Measurements from ENCODE around the gene FOXK1. TPM values are rescaled to one million over a fixed set of nuclear protein-coding genes. Genes with fewer than 3 reads are reported as not detected.

The FOXK1 gene
- total and polyA plus RNA-seq, 2 donors (not counting 1 experiment from before 2014, with no cell fraction given), result 5.2 to 26.9 TPM

GRCh38 chr7:4787541-4787940, 105.4 kb downstream of the FOXK1 start:
- H3K4me3 ChIP-seq (replicated peaks in 1 of 4; ENCODE audit: control extremely low read depth in 1 of 4, insufficient read depth in 1 of 4, low read depth in 3 of 4, low read length in 4 of 4), result no peak overlapping the region
- H3K27me3 ChIP-seq (ENCODE audit: control insufficient read depth, insufficient read depth, low read length), result no peaks in the 10 kb centered on the region
- H3K27ac ChIP-seq (ENCODE audit: insufficient read depth, low read length), result no peak overlapping the region
- no peak overlapping the region for H3K9ac ChIP-seq (ENCODE audit: insufficient read depth, low read length)
- H2AFZ ChIP-seq (ENCODE audit: low read length), result no peak overlapping the region
- no peak for TF ChIP-seq EZH2 (IDR thresholded peaks at IDR 0.05; ENCODE audit: low read length, missing control alignments)
- TF ChIP-seq CTCF (conservative IDR thresholded peaks at IDR 0.05 in 1 of 2, IDR thresholded peaks at IDR 0.05 in 1 of 2; ENCODE audit: low read depth in 1 of 2, low read length in 2 of 2), result no peak
- no peak overlapping the region for H3K4me2 ChIP-seq (ENCODE audit: extremely low read depth, insufficient read depth, low read length)
- no peak for DNase-seq (ENCODE audit: low read depth in 2 of 2)
- no peaks in the 10 kb centered on the region for H3K79me2 ChIP-seq (ENCODE audit: control insufficient read depth, insufficient read depth, low read length)
- H3K4me1 ChIP-seq (ENCODE audit: control insufficient read depth, extremely low read depth, insufficient read depth, low read length), result peaks cover 2% of the 10 kb centered on the region
- H3K36me3 ChIP-seq (ENCODE audit: control insufficient read depth, insufficient read depth, low read length), result peaks cover 50% of the 10 kb centered on the region
- no peaks in the 10 kb centered on the region for H4K20me1 ChIP-seq (ENCODE audit: control insufficient read depth, extremely low read depth, insufficient read depth, low read length)
- no peaks in the 10 kb centered on the region for H3K9me3 ChIP-seq (ENCODE audit: control insufficient read depth, insufficient read depth, low read depth, low read length)

- no peaks in the 10 kb centered on the region for H4K20me1 ChIP-seq (ENCODE audit: control insufficient read depth, extremely low read depth, insufficient read depth, low read length)
- H3K4me1 ChIP-seq (ENCODE audit: control insufficient read depth, extremely low read depth, insufficient read depth, low read length), result peaks cover 2% of the 10 kb centered on the region
- H3K4me3 ChIP-seq (replicated peaks in 1 of 4; ENCODE audit: control extremely low read depth in 1 of 4, insufficient read depth in 1 of 4, low read depth in 3 of 4, low read length in 4 of 4), result no peak overlapping the region
- H3K36me3 ChIP-seq (ENCODE audit: control insufficient read depth, insufficient read depth, low read length), result peaks cover 52% of the 10 kb centered on the region
- H2AFZ ChIP-seq (ENCODE audit: low read length), result no peak overlapping the region
- no peak overlapping the region for H3K4me2 ChIP-seq (ENCODE audit: extremely low read depth, insufficient read depth, low read length)
- H3K9me3 ChIP-seq (ENCODE audit: control insufficient read depth, insufficient read depth, low read depth, low read length), result no peaks in the 10 kb centered on the region
- TF ChIP-seq CTCF (conservative IDR thresholded peaks at IDR 0.05 in 1 of 2, IDR thresholded peaks at IDR 0.05 in 1 of 2; ENCODE audit: low read depth in 1 of 2, low read length in 2 of 2), result no peak
- no peak for TF ChIP-seq EZH2 (IDR thresholded peaks at IDR 0.05; ENCODE audit: low read length, missing control alignments)
- H3K27ac ChIP-seq (ENCODE audit: insufficient read depth, low read length), result no peak overlapping the region
- H3K9ac ChIP-seq (ENCODE audit: insufficient read depth, low read length), result no peak overlapping the region
- DNase-seq (ENCODE audit: low read depth in 2 of 2), result no peak
- no peaks in the 10 kb centered on the region for H3K79me2 ChIP-seq (ENCODE audit: control insufficient read depth, insufficient read depth, low read length)
- H3K27me3 ChIP-seq (ENCODE audit: control insufficient read depth, insufficient read depth, low read length), result no peaks in the 10 kb centered on the region
These were observed 106.0 kb downstream of the FOXK1 start for GRCh38 chr7:4787947-4788626.

- Histone ChIP-seq H3K4me3 (replicated peaks in 1 of 4; ENCODE audit: control extremely low read depth in 1 of 4, insufficient read depth in 1 of 4, low read depth in 3 of 4, low read length in 4 of 4) (no peak overlapping the region), H3K9me3 (ENCODE audit: control insufficient read depth, insufficient read depth, low read depth, low read length) (no peaks in the 10 kb centered on the region), H2AFZ (ENCODE audit: low read length) (no peak overlapping the region), H4K20me1 (ENCODE audit: control insufficient read depth, extremely low read depth, insufficient read depth, low read length) (no peaks in the 10 kb centered on the region), H3K4me1 (ENCODE audit: control insufficient read depth, extremely low read depth, insufficient read depth, low read length) (peaks cover 2% of the 10 kb centered on the region), H3K9ac (ENCODE audit: insufficient read depth, low read length) (no peak overlapping the region), H3K36me3 (ENCODE audit: control insufficient read depth, insufficient read depth, low read length) (peaks cover 52% of the 10 kb centered on the region), H3K27me3 (ENCODE audit: control insufficient read depth, insufficient read depth, low read length) (no peaks in the 10 kb centered on the region), H3K4me2 (ENCODE audit: extremely low read depth, insufficient read depth, low read length) (no peak overlapping the region), H3K79me2 (ENCODE audit: control insufficient read depth, insufficient read depth, low read length) (no peaks in the 10 kb centered on the region), H3K27ac (ENCODE audit: insufficient read depth, low read length) (no peak overlapping the region)
- no peak for TF ChIP-seq CTCF (conservative IDR thresholded peaks at IDR 0.05 in 1 of 2, IDR thresholded peaks at IDR 0.05 in 1 of 2; ENCODE audit: low read depth in 1 of 2, low read length in 2 of 2)
- TF ChIP-seq EZH2 (IDR thresholded peaks at IDR 0.05; ENCODE audit: low read length, missing control alignments), result no peak
- no peak for DNase-seq (ENCODE audit: low read depth in 2 of 2)
These were observed 106.6 kb downstream of the FOXK1 start for GRCh38 chr7:4788627-4789189.

Measured in fibroblast of lung (primary cell).